ENCODE results near the gene SMOC2. TPM values are rescaled to one million over a fixed set of nuclear protein-coding genes. Genes with fewer than 3 reads are reported as not detected.

SMOC2 gene
- polyA plus RNA-seq, 1 of the 3 experiments (the other 2 are of a cell fraction), result not detected

DNA sequence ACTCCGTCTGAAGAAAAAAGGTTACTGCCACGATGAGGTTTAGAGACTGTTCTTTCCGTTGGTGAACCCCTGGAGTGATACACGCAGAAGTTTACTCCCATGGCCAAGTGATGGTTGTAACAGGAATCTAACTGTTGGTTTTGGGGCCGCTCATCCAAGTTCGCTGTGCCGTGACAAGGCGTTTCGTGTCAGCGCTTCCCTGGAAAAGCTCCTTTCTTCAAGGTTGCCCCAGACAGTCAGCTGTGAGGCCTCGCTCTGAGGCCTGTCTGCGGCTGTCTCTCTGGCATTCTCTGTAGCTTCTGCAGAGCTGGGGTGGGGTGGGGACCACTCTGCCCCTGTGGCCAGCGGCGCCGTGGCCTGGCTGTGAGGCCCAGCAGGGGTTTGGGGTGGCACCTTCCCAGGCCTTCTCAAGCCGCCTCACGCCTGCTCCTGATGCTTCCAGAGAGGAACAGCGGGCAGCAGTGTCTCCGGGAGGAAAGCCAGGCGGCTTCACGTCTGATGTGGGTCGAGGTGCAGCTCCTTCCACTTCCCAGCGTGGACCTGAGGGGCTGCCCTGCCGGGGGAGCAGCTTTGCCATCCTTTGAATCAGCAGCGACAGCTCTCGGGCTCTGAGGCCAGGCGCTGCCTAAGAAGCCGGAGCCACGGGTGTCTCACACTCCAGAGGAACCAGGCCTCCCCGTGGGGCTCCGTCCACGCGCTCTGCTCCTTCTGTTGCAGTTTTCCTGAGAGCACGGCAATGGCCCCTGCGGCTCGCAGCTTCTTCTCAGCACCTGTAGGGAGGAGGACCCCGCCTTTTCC lies 76.2 kb downstream of the SMOC2 start:
- CTCF ChIA-PET, result no interaction called here
- H3K4me2 ChIP-seq, result no peak overlapping the region
- H3K36me3 ChIP-seq (replicated peaks in 1 of 2; ENCODE audit: control insufficient read depth in 1 of 2, insufficient read depth in 2 of 2, low read length in 1 of 2), result no peaks in the 10 kb centered on the region
- whole genome bisulfite sequencing (ENCODE audit: low lambda C conversion rate), result 68% methylated on average over 16 of the region's 37 CpGs
- H3K9me3 ChIP-seq, result no peaks in the 10 kb centered on the region
- no peak overlapping the region for H3K9ac ChIP-seq
- no peak for DNase-seq
- peaks cover 0 to 4% of the 10 kb centered on the region in 2 experiments; a peak in 1 of 4 replicates for H3K4me1 ChIP-seq (ENCODE audit: control insufficient read depth in 1 of 2, insufficient read depth in 2 of 2, low read depth in 1 of 2, low read length in 1 of 2)
- no peaks in the 10 kb centered on the region for H3K27me3 ChIP-seq (ENCODE audit: insufficient read depth)
- no peaks in the 10 kb centered on the region for H3F3A ChIP-seq (replicated peaks; ENCODE audit: insufficient read depth)
- H2AFZ ChIP-seq (ENCODE audit: low read depth), result no peak overlapping the region
- no peak for TF ChIP-seq RXRA (IDR thresholded peaks at IDR 0.05; ENCODE audit: borderline replicate concordance, low read depth)
- no peak for TF ChIP-seq JUND (IDR thresholded peaks at IDR 0.05)
- TF ChIP-seq, protein P1, sequence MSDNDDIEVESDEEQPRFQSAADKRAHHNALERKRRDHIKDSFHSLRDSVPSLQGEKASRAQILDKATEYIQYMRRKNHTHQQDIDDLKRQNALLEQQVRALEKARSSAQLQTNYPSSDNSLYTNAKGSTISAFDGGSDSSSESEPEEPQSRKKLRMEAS (IDR thresholded peaks at IDR 0.05; ENCODE audit: low read depth), result no peak
- TF ChIP-seq ZBTB33 (IDR thresholded peaks at IDR 0.05; ENCODE audit: borderline replicate concordance, low read depth), result no peak
- no peak for TF ChIP-seq ELF1 (IDR thresholded peaks at IDR 0.05)
- no peak for TF ChIP-seq TEAD4 (IDR thresholded peaks at IDR 0.05; ENCODE audit: borderline replicate concordance, insufficient read depth)
- no peak for TF ChIP-seq USF1 (IDR thresholded peaks at IDR 0.05; ENCODE audit: borderline replicate concordance, low read depth)
- no peak for TF ChIP-seq SMC3 (IDR thresholded peaks at IDR 0.05; ENCODE audit: low read depth, low read length)
- no peak for TF ChIP-seq TCF12 (IDR thresholded peaks at IDR 0.05)
- TF ChIP-seq POLR2AphosphoS5 (IDR thresholded peaks at IDR 0.05; ENCODE audit: low read depth, low read length), result no peak
- no peak for TF ChIP-seq SIN3A (IDR thresholded peaks at IDR 0.05; ENCODE audit: borderline replicate concordance, low read depth, low read length)
- no peak for TF ChIP-seq RFX5 (IDR thresholded peaks at IDR 0.05; ENCODE audit: low read length)
- TF ChIP-seq RAD21 (IDR thresholded peaks at IDR 0.05; ENCODE audit: low read length), result no peak
- no peak for TF ChIP-seq MEF2A (IDR thresholded peaks at IDR 0.05; ENCODE audit: borderline replicate concordance, low read depth)
- TF ChIP-seq, protein P2, sequence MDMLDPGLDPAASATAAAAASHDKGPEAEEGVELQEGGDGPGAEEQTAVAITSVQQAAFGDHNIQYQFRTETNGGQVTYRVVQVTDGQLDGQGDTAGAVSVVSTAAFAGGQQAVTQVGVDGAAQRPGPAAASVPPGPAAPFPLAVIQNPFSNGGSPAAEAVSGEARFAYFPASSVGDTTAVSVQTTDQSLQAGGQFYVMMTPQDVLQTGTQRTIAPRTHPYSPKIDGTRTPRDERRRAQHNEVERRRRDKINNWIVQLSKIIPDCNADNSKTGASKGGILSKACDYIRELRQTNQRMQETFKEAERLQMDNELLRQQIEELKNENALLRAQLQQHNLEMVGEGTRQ (IDR thresholded peaks at IDR 0.05; ENCODE audit: borderline replicate concordance, low read depth, low read length), result no peak
- no peak for TF ChIP-seq FOSL2 (IDR thresholded peaks at IDR 0.05; ENCODE audit: borderline replicate concordance, low read depth)
- TF ChIP-seq CTCF (IDR thresholded peaks at IDR 0.05), result no peak
- TF ChIP-seq GABPA (IDR thresholded peaks at IDR 0.05; ENCODE audit: low read depth), result no peak
- TF ChIP-seq PBX3 (IDR thresholded peaks at IDR 0.05), result no peak
- no peaks in the 10 kb centered on the region for H3K9me2 ChIP-seq
- H3K27ac ChIP-seq (ENCODE audit: low read depth in 2 of 2, low read length in 1 of 2), result no peak overlapping the region
- no peak overlapping the region for H3K4me3 ChIP-seq (ENCODE audit: low read depth in 2 of 2, low read length in 1 of 2)
- no peaks in the 10 kb centered on the region for H4K20me1 ChIP-seq (ENCODE audit: insufficient read depth)
- H3K79me2 ChIP-seq (ENCODE audit: insufficient read depth), result no peaks in the 10 kb centered on the region
- POLR2A ChIA-PET, result no interaction called here
